KMS-11 (cell line): Measurements from ENCODE around the gene TSC22D3.

ENCODE experiments used
- H2AFZ ChIP-seq: fragments of 200-600 bp; sonication (generic); 2 replicates; pipeline ENCODE4 v1.6.1; 2016; ENCODE audit warnings: antibody characterized with exemption, mixed run types, low read depth
- H3K27ac ChIP-seq: fragments of 200-600 bp; sonication (generic); 2 replicates; pipeline ENCODE4 v1.6.1; 2016; ENCODE audit warnings: mild to moderate bottlenecking, mixed run types
- H3K27me3 ChIP-seq: fragments of 200-600 bp; sonication (generic); 2 replicates; pipeline ENCODE4 v1.6.1; 2017; ENCODE audit warnings: mild to moderate bottlenecking, low read depth, mixed run types, moderate library complexity; ENCODE audit not compliant: insufficient read depth
- H3K36me3 ChIP-seq: fragments of 200-600 bp; sonication (generic); 2 replicates; pipeline ENCODE4 v1.6.1; 2017; ENCODE audit warnings: mild to moderate bottlenecking, mixed run types; ENCODE audit not compliant: insufficient read depth
- H3K4me1 ChIP-seq: fragments of 200-600 bp; sonication (generic); 2 replicates; pipeline ENCODE4 v1.6.1; 2016; ENCODE audit warnings: mild to moderate bottlenecking, low read depth, mixed run types; ENCODE audit not compliant: poor library complexity, severe bottlenecking
- H3K4me2 ChIP-seq: fragments of 200-600 bp; sonication (generic); 2 replicates; pipeline ENCODE4 v1.7.0; 2016; ENCODE audit warnings: mild to moderate bottlenecking, mixed run types
- H3K4me3 ChIP-seq: fragments of 200-600 bp; sonication (generic); IDR thresholded peaks from 2 replicates; pipeline ENCODE4 v1.6.1; 2017; ENCODE audit warnings: low read depth, low read length, mixed read lengths; ENCODE audit not compliant: insufficient read depth
- H3K79me2 ChIP-seq: fragments of 200-600 bp; sonication (generic); 2 replicates; pipeline ENCODE4 v1.6.1; 2016; ENCODE audit warnings: low read depth, mixed run types; ENCODE audit not compliant: insufficient read depth
- H3K9ac ChIP-seq: fragments of 200-600 bp; sonication (generic); 2 replicates; pipeline ENCODE4 v1.6.1; 2016; ENCODE audit warnings: mild to moderate bottlenecking, mixed run types
- H4K20me1 ChIP-seq: fragments of 200-600 bp; sonication (generic); 2 replicates; pipeline ENCODE4 v1.6.1; 2016; ENCODE audit warnings: mild to moderate bottlenecking, mixed run types; ENCODE audit not compliant: insufficient read depth
- TF ChIP-seq, protein P1 (sequence below): fragments of 200-600 bp; sonication (generic); conservative IDR thresholded peaks from 2 replicates; pipeline ENCODE4 v1.6.1; 2017; ENCODE audit warnings: low read depth, mild to moderate bottlenecking, antibody characterized with exemption, low read length, moderate library complexity, mixed read lengths

The TSC22D3 gene

DNA sequence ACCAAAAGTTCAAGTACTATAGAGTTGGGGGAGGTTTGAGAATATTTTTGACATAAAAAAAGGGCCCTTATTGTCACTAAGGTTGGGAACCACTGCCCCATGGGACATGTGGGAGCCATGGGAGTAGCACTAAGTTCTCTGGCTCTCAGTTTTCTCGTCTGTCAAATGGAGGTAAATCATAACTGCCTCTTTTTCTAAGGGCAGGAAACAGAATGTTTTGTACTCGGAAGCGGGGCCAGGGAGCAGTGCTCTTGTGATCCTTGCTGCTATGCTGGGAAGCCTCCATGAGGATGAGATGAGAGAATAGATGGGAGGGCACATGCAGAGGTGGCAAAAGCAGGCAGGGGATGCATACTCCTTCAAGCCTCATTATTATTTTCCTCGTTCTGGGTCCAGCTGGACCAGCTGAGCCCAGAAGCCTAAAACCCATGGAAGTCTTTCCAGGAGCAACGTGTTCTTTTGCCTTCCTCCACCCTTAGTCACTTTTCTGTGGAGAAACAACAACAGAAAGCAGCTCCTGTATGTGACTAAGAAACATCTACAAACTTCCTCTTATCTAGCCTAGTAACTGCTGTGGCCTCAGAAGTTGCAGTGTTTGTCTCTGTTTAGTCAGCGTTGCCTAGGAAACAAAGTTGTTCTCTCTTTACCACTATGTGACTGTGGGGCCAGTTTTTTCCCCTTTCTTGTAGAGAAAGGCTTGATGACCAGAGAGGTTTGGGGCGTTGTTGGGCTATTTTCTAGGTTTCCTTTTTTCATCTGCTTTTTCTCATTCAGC, 64.8 kb downstream of the TSC22D3 start:
- TF ChIP-seq, protein P1, sequence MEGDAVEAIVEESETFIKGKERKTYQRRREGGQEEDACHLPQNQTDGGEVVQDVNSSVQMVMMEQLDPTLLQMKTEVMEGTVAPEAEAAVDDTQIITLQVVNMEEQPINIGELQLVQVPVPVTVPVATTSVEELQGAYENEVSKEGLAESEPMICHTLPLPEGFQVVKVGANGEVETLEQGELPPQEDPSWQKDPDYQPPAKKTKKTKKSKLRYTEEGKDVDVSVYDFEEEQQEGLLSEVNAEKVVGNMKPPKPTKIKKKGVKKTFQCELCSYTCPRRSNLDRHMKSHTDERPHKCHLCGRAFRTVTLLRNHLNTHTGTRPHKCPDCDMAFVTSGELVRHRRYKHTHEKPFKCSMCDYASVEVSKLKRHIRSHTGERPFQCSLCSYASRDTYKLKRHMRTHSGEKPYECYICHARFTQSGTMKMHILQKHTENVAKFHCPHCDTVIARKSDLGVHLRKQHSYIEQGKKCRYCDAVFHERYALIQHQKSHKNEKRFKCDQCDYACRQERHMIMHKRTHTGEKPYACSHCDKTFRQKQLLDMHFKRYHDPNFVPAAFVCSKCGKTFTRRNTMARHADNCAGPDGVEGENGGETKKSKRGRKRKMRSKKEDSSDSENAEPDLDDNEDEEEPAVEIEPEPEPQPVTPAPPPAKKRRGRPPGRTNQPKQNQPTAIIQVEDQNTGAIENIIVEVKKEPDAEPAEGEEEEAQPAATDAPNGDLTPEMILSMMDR, result no peak
- peak overlapping the region; percentile 80 for H3K9ac ChIP-seq
- H3K4me1 ChIP-seq, result peaks cover 55% of the 10 kb centered on the region
- H3K27ac ChIP-seq, result peak overlapping the region; percentile 96
- H4K20me1 ChIP-seq, result no peaks in the 10 kb centered on the region
- H3K27me3 ChIP-seq, result no peaks in the 10 kb centered on the region
- no peak overlapping the region for H3K4me3 ChIP-seq
- peak overlapping the region; percentile 88 for H3K4me2 ChIP-seq
- H2AFZ ChIP-seq, result peak overlapping the region; percentile 24; the same call in 1 of the 2 replicates
- H3K36me3 ChIP-seq, result no peaks in the 10 kb centered on the region
- H3K79me2 ChIP-seq, result peaks cover 12% of the 10 kb centered on the region

DNA sequence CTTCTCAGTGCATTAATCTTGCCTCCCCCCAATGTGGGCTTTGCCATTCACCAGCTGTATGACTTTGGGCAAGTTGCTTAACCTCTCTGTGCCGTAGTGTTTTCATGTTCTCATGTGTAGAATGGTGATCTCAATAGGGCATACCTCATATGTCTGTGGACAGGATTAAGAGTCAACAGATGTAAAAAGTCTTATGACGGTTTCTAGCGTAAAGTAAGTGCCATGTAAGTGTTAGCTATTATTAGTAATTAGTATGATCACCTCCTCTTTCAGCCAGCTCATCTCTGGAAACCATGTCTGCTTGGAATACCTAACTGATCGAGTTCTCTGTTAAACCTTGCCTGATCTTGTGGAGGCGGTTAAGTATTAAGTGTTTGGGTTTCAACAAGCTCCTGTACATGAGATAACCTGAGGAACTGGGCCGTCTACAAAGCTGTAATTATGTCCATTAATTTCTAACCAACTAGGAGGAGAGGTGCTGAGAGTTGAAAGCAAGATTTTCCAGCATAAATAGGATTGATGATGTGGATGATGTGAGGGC, 66.3 kb downstream of the TSC22D3 start:
- H3K36me3 ChIP-seq, result no peaks in the 10 kb centered on the region
- no peaks in the 10 kb centered on the region for H3K79me2 ChIP-seq
- H3K27ac ChIP-seq, result no peak overlapping the region
- H3K9ac ChIP-seq, result no peak overlapping the region
- H3K4me3 ChIP-seq, result no peak overlapping the region
- no peaks in the 10 kb centered on the region for H3K27me3 ChIP-seq
- TF ChIP-seq, protein P1, result no peak
- no peak overlapping the region for H3K4me2 ChIP-seq
- no peaks in the 10 kb centered on the region for H4K20me1 ChIP-seq
- no peak overlapping the region for H2AFZ ChIP-seq
- peaks cover 43% of the 10 kb centered on the region for H3K4me1 ChIP-seq

- no peak overlapping the region for H2AFZ ChIP-seq
- no peak overlapping the region for H3K9ac ChIP-seq
Observed at GRCh38 chrX:107708762-107709161, 66.8 kb downstream of the TSC22D3 start.

DNA sequence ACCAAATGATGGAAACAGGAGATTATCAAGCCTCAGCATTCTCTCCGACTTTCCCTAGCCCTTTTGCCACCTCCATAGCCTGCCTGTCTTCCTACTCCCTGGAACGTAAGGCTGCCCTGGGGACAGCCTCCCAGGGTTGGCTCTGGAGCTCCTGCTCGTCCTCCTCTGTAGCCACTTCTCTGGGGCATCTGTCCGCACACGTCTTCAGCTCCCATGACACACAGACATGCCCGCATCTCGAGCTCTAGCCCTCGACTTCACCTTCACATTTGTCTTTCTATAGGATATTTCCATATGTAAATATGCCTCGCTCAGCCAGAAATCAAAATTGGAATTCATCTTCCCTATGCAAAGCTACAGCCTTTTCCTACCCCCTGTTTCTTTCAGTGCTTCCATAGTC, 67.7 kb downstream of the TSC22D3 start:
- TF ChIP-seq, protein P1, result no peak
- Histone ChIP-seq H3K4me3 (no peak overlapping the region), H3K27ac (no peak overlapping the region), H3K27me3 (no peaks in the 10 kb centered on the region), H3K9ac (no peak overlapping the region), H3K79me2 (no peaks in the 10 kb centered on the region), H3K36me3 (no peaks in the 10 kb centered on the region), H4K20me1 (no peaks in the 10 kb centered on the region), H3K4me1 (peaks cover 29% of the 10 kb centered on the region), H2AFZ (no peak overlapping the region), H3K4me2 (no peak overlapping the region)

More at GRCh38 chrX:107708762-107709161, 66.8 kb downstream of the TSC22D3 start:
- Histone ChIP-seq H3K79me2 (no peaks in the 10 kb centered on the region), H3K4me3 (no peak overlapping the region), H3K4me2 (no peak overlapping the region), H3K27me3 (no peaks in the 10 kb centered on the region), H3K36me3 (no peaks in the 10 kb centered on the region), H4K20me1 (no peaks in the 10 kb centered on the region), H3K4me1 (peaks cover 38% of the 10 kb centered on the region), H3K27ac (no peak overlapping the region)
- TF ChIP-seq, protein P1, result no peak
